ENCODE measurements around the gene SLC6A6.

GRCh38 chr3:14463330-14464140 lies 61.1 kb downstream of the SLC6A6 start:
- TF ChIP-seq GATA2 (IDR thresholded peaks at IDR 0.05; ENCODE audit: low read depth, low read length) (no peak), GATA3 (IDR thresholded peaks at IDR 0.05; ENCODE audit: low read depth, low read length) (no peak)

Data from SH-SY5Y (cell line).